Endothelial cell of umbilical vein (primary cell): ENCODE data around the gene PPP3CA. TPM values are rescaled to one million over a fixed set of nuclear protein-coding genes. Genes with fewer than 3 reads are reported as not detected.

Experiments
- BruUV-seq: library from RNA; stranded (reverse); fragments of 400-500 nt; replicated peaks from 2 replicates; lab custom pipeline; 2021; lab: Mats Ljungman, UMichigan
- CTCF ChIA-PET: fragments of 300-600, 350-600 bp; sonication (Branson Sonifier 250); formaldehyde crosslinking; loops from one replicate; lab custom pipeline; 2021; ENCODE audit warnings: antibody characterized with exemption, inconsistent platforms; lab: Charles Lee
- POLR2A ChIA-PET: fragments of 300-600, 350-600 bp; sonication (Branson Sonifier 250); formaldehyde crosslinking; loops from one replicate; lab custom pipeline; 2021; ENCODE audit warnings: antibody characterized with exemption, inconsistent platforms; lab: Charles Lee
- DNase-seq: peaks from one replicate; pipeline ENCODE4 v3.0.0-alpha.2; 2011; ENCODE audit warnings: low read depth, low spot score
- FAIRE-seq: peaks from 2 replicates; lab custom pipeline; 2011; peaks lifted over from hg19 to GRCh38; lab: Jason Lieb, UNC
- H2AFZ ChIP-seq: 2 replicates; pipeline ENCODE4 v1.6.0; 2012; ENCODE audit warnings: low read depth, low read length, control low read depth, inconsistent platforms
- H3K27ac ChIP-seq: 2 replicates; pipeline ENCODE4 v1.5.1; 2011; ENCODE audit warnings: low read depth, mild to moderate bottlenecking, control low read depth, low read length, moderate library complexity; ENCODE audit not compliant: insufficient read depth
- H3K27me3 ChIP-seq, 2 experiments: 2 replicates each; pipeline versions ENCODE4 v1.6.0 to v1.6.1; 2011; ENCODE audit warnings: low read length in 2 of 2, mixed read lengths in 1 of 2; ENCODE audit not compliant: control insufficient read depth in 2 of 2, insufficient read depth in 2 of 2
- H3K36me3 ChIP-seq, 2 experiments: 2 replicates in 1 of 2; 3 replicates in 1 of 2; pipeline ENCODE4 v1.5.1; 2011; ENCODE audit warnings: low read length in 2 of 2, mild to moderate bottlenecking in 1 of 2, moderate library complexity in 1 of 2; ENCODE audit not compliant: control insufficient read depth in 2 of 2, insufficient read depth in 2 of 2; ENCODE audit errors: extremely low read depth in 1 of 2
- H3K4me1 ChIP-seq: 3 replicates; pipeline ENCODE4 v1.5.1; 2011; ENCODE audit warnings: mild to moderate bottlenecking, low read length; ENCODE audit not compliant: control insufficient read depth, insufficient read depth; ENCODE audit errors: extremely low read depth
- H3K4me2 ChIP-seq: 2 replicates; pipeline ENCODE4 v1.6.1; 2011; ENCODE audit warnings: low read length, control low read depth, mixed read lengths; ENCODE audit not compliant: insufficient read depth
- H3K4me3 ChIP-seq, 3 experiments: fragments of 200-600 bp in 1 of 3; sonication (generic), shearing (Covaris generic) in 1 of 3; replicated peaks in 1 of 3; 2 replicates each; pipeline ENCODE4 v1.5.1; 2011 to 2016; ENCODE audit warnings: control low read depth in 3 of 3, low read length in 3 of 3, mild to moderate bottlenecking in 2 of 3, inconsistent platforms in 1 of 3, low read depth in 1 of 3, moderate library complexity in 1 of 3; ENCODE audit not compliant: insufficient read depth in 1 of 3
- H3K79me2 ChIP-seq: 2 replicates; pipeline ENCODE4 v1.6.0; 2012; ENCODE audit warnings: low read length, inconsistent platforms; ENCODE audit not compliant: control insufficient read depth, insufficient read depth
- H3K9ac ChIP-seq: replicated peaks from 2 replicates; pipeline ENCODE3; 2011; ENCODE audit warnings: low read length, control low read depth; ENCODE audit not compliant: insufficient read depth; ENCODE audit errors: extremely low read depth
- H3K9me1 ChIP-seq: replicated peaks from 3 replicates; pipeline ENCODE4 v1.6.0; 2011; ENCODE audit warnings: mild to moderate bottlenecking, low read length; ENCODE audit not compliant: control insufficient read depth, insufficient read depth; ENCODE audit errors: extremely low read depth
- H3K9me3 ChIP-seq: replicated peaks from 2 replicates; pipeline ENCODE4 v1.5.1; 2012; ENCODE audit warnings: low read length, inconsistent platforms; ENCODE audit not compliant: control insufficient read depth, insufficient read depth
- H4K20me1 ChIP-seq: replicated peaks from 2 replicates; pipeline ENCODE3; 2011; ENCODE audit warnings: mild to moderate bottlenecking, low read length; ENCODE audit not compliant: control insufficient read depth, insufficient read depth; ENCODE audit errors: extremely low read depth
- CTCF ChIP-seq, 2 donors: IDR thresholded peaks; 1 replicate in 1 of 2; 2 replicates in 1 of 2; pipeline ENCODE4 v1.5.1; 2011; ENCODE audit warnings: low read length in 2 of 2, mild to moderate bottlenecking in 2 of 2, moderate library complexity in 2 of 2, control low read depth in 1 of 2, inconsistent platforms in 1 of 2, low read depth in 1 of 2; ENCODE audit not compliant: insufficient read depth in 1 of 2; ENCODE audit errors: extremely low read depth in 1 of 2
- EZH2 ChIP-seq: IDR thresholded peaks from 2 replicates; pipeline ENCODE4 v1.6.1; 2012; ENCODE audit warnings: borderline replicate concordance, low read depth, mild to moderate bottlenecking, moderate library complexity, low read length, inconsistent platforms; ENCODE audit not compliant: severe bottlenecking
- FOS ChIP-seq: IDR thresholded peaks from 2 replicates; pipeline ENCODE4 v1.6.1; 2011; ENCODE audit warnings: mild to moderate bottlenecking, low read length, moderate library complexity, borderline replicate concordance; ENCODE audit not compliant: insufficient read depth
- GATA2 ChIP-seq: IDR thresholded peaks from 2 replicates; pipeline ENCODE4 v1.7.0; 2011; ENCODE audit warnings: low read depth, mild to moderate bottlenecking, moderate library complexity, mixed read lengths, low read length; ENCODE audit not compliant: insufficient read length, insufficient read depth
- JUN ChIP-seq: IDR thresholded peaks from 2 replicates; pipeline ENCODE4 v1.6.1; 2011; ENCODE audit warnings: borderline replicate concordance, low read depth; ENCODE audit not compliant: insufficient read length, insufficient read depth
- MAX ChIP-seq: IDR thresholded peaks from 2 replicates; pipeline ENCODE4 v1.6.1; 2011; ENCODE audit not compliant: insufficient read depth, insufficient read length
- MYC ChIP-seq: IDR thresholded peaks from one replicate; pipeline ENCODE4 v1.6.1; 2011; ENCODE audit warnings: mild to moderate bottlenecking, low read depth, low read length
- POLR2A ChIP-seq: IDR thresholded peaks from 2 replicates; pipeline ENCODE4 v1.6.1; 2012; ENCODE audit warnings: low read depth, mild to moderate bottlenecking, control low read depth, low read length
- POLR2AphosphoS5 ChIP-seq: IDR thresholded peaks from 2 replicates; pipeline ENCODE4 v1.6.1; 2012; ENCODE audit warnings: low read depth, mild to moderate bottlenecking, control low read depth, low read length, moderate library complexity; ENCODE audit not compliant: insufficient read depth
- dilution Hi-C: fragments of 300-500 bp; cut with MboI; formaldehyde crosslinking; loops from one replicate; pipeline ENCODE4 v1.15.0; 2019; ENCODE audit warnings: low sequenced_read_pairs; ENCODE audit not compliant: extremely low pct_ligation_motif_present
- intact Hi-C: fragments of 100-400 bp; cut with micrococcal nuclease; formaldehyde crosslinking; loops from one replicate; pipeline ENCODE4 v1.10.0; 2022
- polyA plus RNA-seq, 4 experiments: library from polyadenylated mRNA; depleted of rRNA in 3 of 4; stranded (reverse) in 3 of 4; unstranded in 1 of 4; fragments of >200 nt; gene quantifications; 2 replicates each; pipeline versions ENCODE4 v1.2.1 to v1.2.3, GENCODE V29; 2011 to 2012; ENCODE audit warnings: missing spikeins in 1 of 4
- total RNA-seq: library from RNA; stranded (reverse); gene quantifications from 2 replicates; pipeline ENCODE4 v1.2.3, GENCODE V29; 2021

PPP3CA gene
- total and polyA plus RNA-seq, 2 donors (not counting 3 experiments of a cell fraction or from before 2014, with no cell fraction given) = 7.0 to 43.3 TPM

GRCh38 chr4:101264512-101264911, 82.8 kb downstream of the PPP3CA start:
- FAIRE-seq (no peak), DNase-seq (no peak)
- no peak for TF ChIP-seq CTCF (IDR thresholded peaks at IDR 0.05; ENCODE audit: extremely low read depth in 1 of 2, insufficient read depth in 1 of 2, low read depth in 1 of 2, low read length in 2 of 2)
- no peak for TF ChIP-seq GATA2
- TF ChIP-seq POLR2AphosphoS5 = no peak
- no peak for TF ChIP-seq POLR2A
- no peak for TF ChIP-seq EZH2
- TF ChIP-seq MYC = no peak
- H3K4me3 ChIP-seq = no peak overlapping the region
- no peak overlapping the region for H3K27ac ChIP-seq
- no peaks in the 10 kb centered on the region for H3K36me3 ChIP-seq
- BruUV-seq = no TSS peak
- peaks cover 20% of the 10 kb centered on the region for H3K4me1 ChIP-seq
- no peaks in the 10 kb centered on the region for H3K9me3 ChIP-seq
- dilution Hi-C loops = no loop called here
- no peak overlapping the region for H3K4me2 ChIP-seq
- peaks cover 3% of the 10 kb centered on the region for H4K20me1 ChIP-seq
- no peaks in the 10 kb centered on the region for H3K27me3 ChIP-seq
- H3K9me1 ChIP-seq = no peaks in the 10 kb centered on the region
- ChIA-PET CTCF (no interaction called here), POLR2A (no interaction called here)
- no peak overlapping the region for H2AFZ ChIP-seq
- H3K79me2 ChIP-seq = peaks cover 4% of the 10 kb centered on the region
- no peak overlapping the region for H3K9ac ChIP-seq
- intact Hi-C loops = loop anchor here (5.0 kb wide), 1 partner anchor 153 kb away; no protein-coding TSS in a partner anchor

- CTCF ChIA-PET = interaction anchor here (1.3 kb wide), 1 partner anchor 12 kb away, joined by 4 read pairs; no protein-coding TSS in a partner anchor
Measured at GRCh38 chr4:101262683-101263082, 84.6 kb downstream of the PPP3CA start.

More at GRCh38 chr4:101262683-101263082, 84.6 kb downstream of the PPP3CA start:
- H3K4me2 ChIP-seq = no peak overlapping the region
- no peak overlapping the region for H2AFZ ChIP-seq
- H3K9me1 ChIP-seq = no peaks in the 10 kb centered on the region
- H3K9me3 ChIP-seq = no peaks in the 10 kb centered on the region
- FAIRE-seq = no peak
- dilution Hi-C loops (no loop called here), intact Hi-C loops (loop anchor here (5.0 kb wide), 1 partner anchor 155 kb away; no protein-coding TSS in a partner anchor)
- H3K4me3 ChIP-seq = no peak overlapping the region
- peaks cover 3% of the 10 kb centered on the region for H4K20me1 ChIP-seq
- no peak for TF ChIP-seq MYC
- no peak for TF ChIP-seq JUN
- no peak for TF ChIP-seq CTCF (IDR thresholded peaks at IDR 0.05; ENCODE audit: extremely low read depth in 1 of 2, insufficient read depth in 1 of 2, low read depth in 1 of 2, low read length in 2 of 2)
- no peak for TF ChIP-seq MAX
- TF ChIP-seq EZH2 = no peak
- TF ChIP-seq POLR2A = no peak
- no peak for TF ChIP-seq GATA2
- TF ChIP-seq FOS = no peak
- TF ChIP-seq POLR2AphosphoS5 = no peak
- no TSS peak for BruUV-seq
- peaks cover 3% of the 10 kb centered on the region for H3K79me2 ChIP-seq
- H3K27me3 ChIP-seq = no peaks in the 10 kb centered on the region
- H3K36me3 ChIP-seq = no peaks in the 10 kb centered on the region
- H3K9ac ChIP-seq = no peak overlapping the region
- H3K4me1 ChIP-seq = peaks cover 30% of the 10 kb centered on the region
- POLR2A ChIA-PET = no interaction called here
- DNase-seq = no peak
- H3K27ac ChIP-seq = no peak overlapping the region
